HEK293 (cell line): ENCODE results near the gene CNOT6L.

Experiments
- CTCF ChIA-PET: fragments of 350-600 bp; formaldehyde crosslinking; extraction: SDS; loops from one replicate; lab custom pipeline; 2021; ENCODE audit warnings: antibody characterized with exemption; lab: Yijun Ruan, JAX
- POLR2A ChIA-PET: fragments of 300-600 bp; formaldehyde crosslinking; extraction: SDS; loops from one replicate; lab custom pipeline; 2020; ENCODE audit warnings: antibody characterized with exemption, inconsistent platforms; lab: Yijun Ruan, JAX
- H3K27ac ChIP-seq: fragments of 200-500 bp; sonication (Bioruptor generic); 2 replicates; pipeline ENCODE4 v1.5.1; 2014; ENCODE audit warnings: low read depth, low read length, control low read depth, inconsistent platforms; ENCODE audit errors: extremely low read depth
- H3K36me3 ChIP-seq, 2 experiments: fragments of 200-500 bp in 1 of 2; sonication (Bioruptor generic) in 1 of 2; 1 replicate in 1 of 2; 2 replicates in 1 of 2; pipeline ENCODE4 v1.5.1; 2014 to 2017; ENCODE audit warnings: inconsistent platforms in 2 of 2, low read length in 2 of 2; ENCODE audit not compliant: control insufficient read depth in 2 of 2, insufficient read depth in 1 of 2
- H3K4me1 ChIP-seq: fragments of 200-500 bp; sonication (Bioruptor generic); 2 replicates; pipeline ENCODE4 v1.5.1; 2014; ENCODE audit warnings: mild to moderate bottlenecking, low read length, inconsistent platforms; ENCODE audit not compliant: control insufficient read depth, insufficient read depth
- H3K4me3 ChIP-seq: 2 replicates; pipeline ENCODE4 v1.5.1; 2011; ENCODE audit warnings: low read depth, mild to moderate bottlenecking, control low read depth, low read length, moderate library complexity
- H3K9me3 ChIP-seq: fragments of 200-500 bp; sonication (Bioruptor generic); 2 replicates; pipeline ENCODE4 v1.5.1; 2014; ENCODE audit warnings: low read depth, low read length, inconsistent platforms; ENCODE audit not compliant: control insufficient read depth, insufficient read depth
- BCL11A ChIP-seq: fragments of 450-650 bp; formaldehyde crosslinking; IDR thresholded peaks from 2 replicates; pipeline ENCODE4 v1.5.1; 2016; ENCODE audit warnings: low read depth, missing biosample characterization, missing genetic modification characterization
- IKZF3 ChIP-seq: fragments of 450-650 bp; IDR thresholded peaks from 2 replicates; pipeline ENCODE4 v1.5.0; 2018; ENCODE audit warnings: missing biosample characterization, mild to moderate bottlenecking, missing genetic modification characterization, moderate library complexity
- MEIS1 ChIP-seq: sonication (generic); formaldehyde crosslinking; IDR thresholded peaks from 2 replicates; pipeline ENCODE4 v1.8.1; 2022; ENCODE audit warnings: missing genetic modification reagents, mild to moderate bottlenecking, borderline replicate concordance
- REPIN1 ChIP-seq: fragments of 450-650 bp; formaldehyde crosslinking; IDR thresholded peaks from 2 replicates; pipeline ENCODE4 v1.5.1; 2017; ENCODE audit warnings: missing biosample characterization, missing genetic modification characterization, low read depth
- SCRT2 ChIP-seq: fragments of 450-650 bp; formaldehyde crosslinking; IDR thresholded peaks from 2 replicates; pipeline ENCODE4 v1.5.1; 2016; ENCODE audit warnings: missing biosample characterization, missing genetic modification characterization
- SETDB1 ChIP-seq: IDR thresholded peaks from one replicate; pipeline ENCODE4 v1.6.1; 2017; ENCODE audit warnings: mild to moderate bottlenecking, low read length, moderate library complexity, mixed read lengths; ENCODE audit not compliant: insufficient read length
- SP2 ChIP-seq: fragments of 450-650 bp; formaldehyde crosslinking; IDR thresholded peaks from 2 replicates; pipeline ENCODE4 v1.5.1; 2016; ENCODE audit warnings: missing biosample characterization, missing genetic modification characterization
- TCF7L2 ChIP-seq: IDR thresholded peaks from 2 replicates; pipeline ENCODE4 v1.6.1; 2011; ENCODE audit warnings: low read depth, mild to moderate bottlenecking, inconsistent platforms, low read length, moderate library complexity, borderline replicate concordance
- YY2 ChIP-seq: fragments of 450-650 bp; formaldehyde crosslinking; IDR thresholded peaks from 2 replicates; pipeline ENCODE4 v1.5.1; 2016; ENCODE audit warnings: missing biosample characterization, missing genetic modification characterization
- ZNF10 ChIP-seq: fragments of 450-650 bp; formaldehyde crosslinking; IDR thresholded peaks from 2 replicates; pipeline ENCODE4 v1.5.1; 2017; ENCODE audit warnings: missing biosample characterization, missing genetic modification characterization
- ZNF302 ChIP-seq: fragments of 450-650 bp; formaldehyde crosslinking; IDR thresholded peaks from 2 replicates; pipeline ENCODE4 v1.5.1; 2016; ENCODE audit warnings: missing biosample characterization, missing genetic modification characterization, low read depth
- ZNF37A ChIP-seq: fragments of 450-650 bp; IDR thresholded peaks from 2 replicates; pipeline ENCODE4 v1.5.1; 2018; ENCODE audit warnings: missing biosample characterization, missing genetic modification characterization
- ZNF394 ChIP-seq: fragments of 450-650 bp; formaldehyde crosslinking; IDR thresholded peaks from 2 replicates; pipeline ENCODE4 v1.5.1; 2016; ENCODE audit warnings: missing biosample characterization, missing genetic modification characterization, mild to moderate bottlenecking, moderate library complexity, borderline replicate concordance
- ZNF426 ChIP-seq: fragments of 450-650 bp; formaldehyde crosslinking; IDR thresholded peaks from 2 replicates; pipeline ENCODE4 v1.5.1; 2017; ENCODE audit warnings: missing biosample characterization, missing genetic modification characterization, mild to moderate bottlenecking, inconsistent platforms, moderate library complexity
- ZNF433 ChIP-seq: fragments of 450-650 bp; formaldehyde crosslinking; IDR thresholded peaks from 2 replicates; pipeline ENCODE4 v1.5.1; 2016; ENCODE audit warnings: missing biosample characterization, missing genetic modification characterization, low read depth
- ZNF580 ChIP-seq: fragments of 450-650 bp; formaldehyde crosslinking; IDR thresholded peaks from 2 replicates; pipeline ENCODE4 v1.5.1; 2016; ENCODE audit warnings: missing biosample characterization, missing genetic modification characterization
- ZNF624 ChIP-seq: fragments of 450-650 bp; formaldehyde crosslinking; IDR thresholded peaks from 2 replicates; pipeline ENCODE4 v1.5.1; 2017; ENCODE audit warnings: missing biosample characterization, missing genetic modification characterization
- ZNF707 ChIP-seq: fragments of 450-650 bp; formaldehyde crosslinking; IDR thresholded peaks from 2 replicates; pipeline ENCODE4 v1.5.1; 2016; ENCODE audit warnings: missing biosample characterization, missing genetic modification characterization
- ZNF777 ChIP-seq: fragments of 450-650 bp; formaldehyde crosslinking; IDR thresholded peaks from 2 replicates; pipeline ENCODE4 v1.5.1; 2017; ENCODE audit warnings: missing biosample characterization, missing genetic modification characterization, borderline replicate concordance
- ZNF843 ChIP-seq: fragments of 450-650 bp; formaldehyde crosslinking; IDR thresholded peaks from 2 replicates; pipeline ENCODE4 v1.5.1; 2016; ENCODE audit warnings: missing biosample characterization, missing genetic modification characterization
- ZSCAN23 ChIP-seq: fragments of 450-650 bp; formaldehyde crosslinking; IDR thresholded peaks from 2 replicates; pipeline ENCODE4 v1.5.1; 2016; ENCODE audit warnings: missing biosample characterization, missing genetic modification characterization
- ZSCAN5A ChIP-seq: fragments of 450-650 bp; formaldehyde crosslinking; IDR thresholded peaks from 2 replicates; pipeline ENCODE4 v1.5.1; 2016; ENCODE audit warnings: missing biosample characterization, missing genetic modification characterization
- TF ChIP-seq, protein P1 (sequence below): fragments of 450-650 bp; formaldehyde crosslinking; IDR thresholded peaks from 2 replicates; pipeline ENCODE4 v1.5.1; 2016; ENCODE audit warnings: missing biosample characterization, missing genetic modification characterization
- TF ChIP-seq, protein P2 (sequence below): fragments of 450-650 bp; formaldehyde crosslinking; IDR thresholded peaks from 2 replicates; pipeline ENCODE4 v1.5.1; 2016; ENCODE audit warnings: missing biosample characterization, missing genetic modification characterization, low read depth
- TF ChIP-seq, protein P3 (sequence below): IDR thresholded peaks from 2 replicates; pipeline ENCODE4 v1.6.1; 2011; ENCODE audit warnings: mild to moderate bottlenecking, low read depth, low read length, borderline replicate concordance
- TF ChIP-seq, protein P4 (sequence below): fragments of 450-650 bp; formaldehyde crosslinking; IDR thresholded peaks from 2 replicates; pipeline ENCODE4 v1.5.1; 2016; ENCODE audit warnings: missing biosample characterization, missing genetic modification characterization

The CNOT6L gene

DNA sequence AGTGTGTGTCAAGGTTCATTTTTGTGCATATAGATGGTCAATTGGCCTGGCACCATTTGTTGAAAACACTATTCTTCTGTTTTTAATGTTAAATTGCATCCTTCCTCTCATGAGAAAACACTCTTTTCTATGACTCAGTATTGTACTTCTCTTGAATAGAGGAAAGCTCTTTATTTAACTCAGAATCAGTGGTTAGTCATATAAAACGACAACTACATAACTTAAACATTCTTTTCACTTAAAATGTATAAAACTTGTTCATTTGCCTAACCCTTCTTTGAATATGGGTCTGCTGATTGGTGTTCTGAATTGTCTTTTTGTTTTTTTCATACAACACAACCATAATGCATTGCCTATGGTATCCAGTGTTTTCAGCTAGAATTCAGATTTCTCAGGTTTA is 26.2 kb upstream of the CNOT6L start:
- Histone ChIP-seq H3K9me3 (no peaks in the 10 kb centered on the region), H3K4me3 (no peak overlapping the region), H3K27ac (no peak overlapping the region), H3K4me1 (no peaks in the 10 kb centered on the region)
- POLR2A ChIA-PET, result no interaction called here
- CTCF ChIA-PET, result no interaction called here
- TF ChIP-seq, protein P1, sequence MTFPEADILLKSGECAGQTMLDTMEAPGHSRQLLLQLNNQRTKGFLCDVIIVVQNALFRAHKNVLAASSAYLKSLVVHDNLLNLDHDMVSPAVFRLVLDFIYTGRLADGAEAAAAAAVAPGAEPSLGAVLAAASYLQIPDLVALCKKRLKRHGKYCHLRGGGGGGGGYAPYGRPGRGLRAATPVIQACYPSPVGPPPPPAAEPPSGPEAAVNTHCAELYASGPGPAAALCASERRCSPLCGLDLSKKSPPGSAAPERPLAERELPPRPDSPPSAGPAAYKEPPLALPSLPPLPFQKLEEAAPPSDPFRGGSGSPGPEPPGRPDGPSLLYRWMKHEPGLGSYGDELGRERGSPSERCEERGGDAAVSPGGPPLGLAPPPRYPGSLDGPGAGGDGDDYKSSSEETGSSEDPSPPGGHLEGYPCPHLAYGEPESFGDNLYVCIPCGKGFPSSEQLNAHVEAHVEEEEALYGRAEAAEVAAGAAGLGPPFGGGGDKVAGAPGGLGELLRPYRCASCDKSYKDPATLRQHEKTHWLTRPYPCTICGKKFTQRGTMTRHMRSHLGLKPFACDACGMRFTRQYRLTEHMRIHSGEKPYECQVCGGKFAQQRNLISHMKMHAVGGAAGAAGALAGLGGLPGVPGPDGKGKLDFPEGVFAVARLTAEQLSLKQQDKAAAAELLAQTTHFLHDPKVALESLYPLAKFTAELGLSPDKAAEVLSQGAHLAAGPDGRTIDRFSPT (tag by site-specific recombination), result no peak
- TF ChIP-seq MEIS1 (CRISPR knock-in tag) (no peak), REPIN1 (tag by site-specific recombination) (no peak), YY2 (tag by site-specific recombination) (no peak), ZNF777 (tag by site-specific recombination) (no peak), ZNF624 (tag by site-specific recombination) (no peak), ZNF37A (tag by site-specific recombination) (no peak), SETDB1 (no peak), ZSCAN23 (tag by site-specific recombination) (no peak), ZSCAN5A (tag by site-specific recombination) (no peak)
- TF ChIP-seq, protein P2, sequence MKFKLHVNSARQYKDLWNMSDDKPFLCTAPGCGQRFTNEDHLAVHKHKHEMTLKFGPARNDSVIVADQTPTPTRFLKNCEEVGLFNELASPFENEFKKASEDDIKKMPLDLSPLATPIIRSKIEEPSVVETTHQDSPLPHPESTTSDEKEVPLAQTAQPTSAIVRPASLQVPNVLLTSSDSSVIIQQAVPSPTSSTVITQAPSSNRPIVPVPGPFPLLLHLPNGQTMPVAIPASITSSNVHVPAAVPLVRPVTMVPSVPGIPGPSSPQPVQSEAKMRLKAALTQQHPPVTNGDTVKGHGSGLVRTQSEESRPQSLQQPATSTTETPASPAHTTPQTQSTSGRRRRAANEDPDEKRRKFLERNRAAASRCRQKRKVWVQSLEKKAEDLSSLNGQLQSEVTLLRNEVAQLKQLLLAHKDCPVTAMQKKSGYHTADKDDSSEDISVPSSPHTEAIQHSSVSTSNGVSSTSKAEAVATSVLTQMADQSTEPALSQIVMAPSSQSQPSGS (tag by site-specific recombination), result no peak
- TF ChIP-seq, all 188 proteins: peak for 0
- no peaks in the 10 kb centered on the region for H3K36me3 ChIP-seq

DNA sequence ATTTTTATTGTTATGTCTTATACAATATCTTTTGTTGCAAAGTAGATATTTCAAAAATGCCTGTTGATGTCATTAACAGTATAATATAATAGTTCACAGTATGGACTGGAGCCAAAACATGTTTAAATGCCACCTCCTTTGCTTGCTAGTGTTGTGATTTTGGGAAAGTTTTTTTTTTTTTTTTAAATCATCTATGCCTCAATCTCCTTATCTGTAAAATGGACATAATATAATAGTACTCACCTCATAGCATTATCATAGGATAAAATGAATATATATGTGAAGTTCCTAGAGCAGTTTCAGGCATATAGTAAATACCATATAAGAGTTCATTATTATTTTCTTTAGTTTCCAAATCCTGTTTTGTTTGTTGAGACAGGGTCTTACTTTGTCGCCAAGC is 25.2 kb upstream of the CNOT6L start:
- H3K36me3 ChIP-seq, result no peaks in the 10 kb centered on the region
- ChIA-PET CTCF (no interaction called here), POLR2A (no interaction called here)
- H3K9me3 ChIP-seq, result no peaks in the 10 kb centered on the region
- no peaks in the 10 kb centered on the region for H3K4me1 ChIP-seq
- no peak overlapping the region for H3K4me3 ChIP-seq
- H3K27ac ChIP-seq, result no peak overlapping the region
- TF ChIP-seq ZNF433 (tag by site-specific recombination), result no peak
- TF ChIP-seq ZNF302 (tag by site-specific recombination), result no peak
- TF ChIP-seq, protein P3, sequence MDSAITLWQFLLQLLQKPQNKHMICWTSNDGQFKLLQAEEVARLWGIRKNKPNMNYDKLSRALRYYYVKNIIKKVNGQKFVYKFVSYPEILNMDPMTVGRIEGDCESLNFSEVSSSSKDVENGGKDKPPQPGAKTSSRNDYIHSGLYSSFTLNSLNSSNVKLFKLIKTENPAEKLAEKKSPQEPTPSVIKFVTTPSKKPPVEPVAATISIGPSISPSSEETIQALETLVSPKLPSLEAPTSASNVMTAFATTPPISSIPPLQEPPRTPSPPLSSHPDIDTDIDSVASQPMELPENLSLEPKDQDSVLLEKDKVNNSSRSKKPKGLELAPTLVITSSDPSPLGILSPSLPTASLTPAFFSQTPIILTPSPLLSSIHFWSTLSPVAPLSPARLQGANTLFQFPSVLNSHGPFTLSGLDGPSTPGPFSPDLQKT, result no peak
- TF ChIP-seq, protein P1 (tag by site-specific recombination), result no peak
- TF ChIP-seq ZNF843 (tag by site-specific recombination), result no peak
- TF ChIP-seq ZNF707, result no peak
- TF ChIP-seq, protein P4, sequence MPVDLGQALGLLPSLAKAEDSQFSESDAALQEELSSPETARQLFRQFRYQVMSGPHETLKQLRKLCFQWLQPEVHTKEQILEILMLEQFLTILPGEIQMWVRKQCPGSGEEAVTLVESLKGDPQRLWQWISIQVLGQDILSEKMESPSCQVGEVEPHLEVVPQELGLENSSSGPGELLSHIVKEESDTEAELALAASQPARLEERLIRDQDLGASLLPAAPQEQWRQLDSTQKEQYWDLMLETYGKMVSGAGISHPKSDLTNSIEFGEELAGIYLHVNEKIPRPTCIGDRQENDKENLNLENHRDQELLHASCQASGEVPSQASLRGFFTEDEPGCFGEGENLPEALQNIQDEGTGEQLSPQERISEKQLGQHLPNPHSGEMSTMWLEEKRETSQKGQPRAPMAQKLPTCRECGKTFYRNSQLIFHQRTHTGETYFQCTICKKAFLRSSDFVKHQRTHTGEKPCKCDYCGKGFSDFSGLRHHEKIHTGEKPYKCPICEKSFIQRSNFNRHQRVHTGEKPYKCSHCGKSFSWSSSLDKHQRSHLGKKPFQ (tag by site-specific recombination), result no peak
- no peak for TF ChIP-seq SCRT2 (tag by site-specific recombination)
- TF ChIP-seq ZNF624 (tag by site-specific recombination), result no peak
- no peak for TF ChIP-seq ZNF394
- no peak for TF ChIP-seq IKZF3
- TF ChIP-seq ZNF426, result no peak
- no peak for TF ChIP-seq TCF7L2
- TF ChIP-seq SP2 (tag by site-specific recombination), result no peak
- no peak for TF ChIP-seq ZNF10 (tag by site-specific recombination)
- no peak for TF ChIP-seq ZNF580 (tag by site-specific recombination)
- TF ChIP-seq BCL11A (tag by site-specific recombination), result no peak
